GM19238 (cell line): ENCODE data around the gene CDIP1.

Experiments
- DNase-seq: peaks from one replicate; pipeline ENCODE4 v3.0.0; 2011; ENCODE audit warnings: low spot score; ENCODE audit not compliant: insufficient read length

CDIP1 gene

DNA sequence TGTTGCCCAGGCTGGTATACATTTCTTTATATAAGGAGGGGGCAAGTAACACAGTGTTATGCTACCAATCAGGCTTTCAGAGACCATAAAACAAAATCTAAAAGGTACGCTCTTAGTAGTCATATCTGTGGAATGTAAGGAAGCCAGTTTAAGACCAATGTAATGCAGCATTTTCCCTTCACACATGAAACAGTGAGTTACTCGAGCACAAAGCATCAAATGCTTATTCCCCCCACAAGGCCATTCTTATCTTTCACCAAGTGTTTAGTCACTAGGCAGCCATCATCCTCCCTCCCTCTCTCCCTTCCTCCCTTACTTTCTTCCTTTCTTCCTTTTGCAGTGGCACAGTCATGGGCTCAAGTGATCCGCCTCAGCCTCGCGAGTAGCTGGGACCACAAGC lies 49.5 kb downstream of the CDIP1 start:
- no peak for DNase-seq

DNA sequence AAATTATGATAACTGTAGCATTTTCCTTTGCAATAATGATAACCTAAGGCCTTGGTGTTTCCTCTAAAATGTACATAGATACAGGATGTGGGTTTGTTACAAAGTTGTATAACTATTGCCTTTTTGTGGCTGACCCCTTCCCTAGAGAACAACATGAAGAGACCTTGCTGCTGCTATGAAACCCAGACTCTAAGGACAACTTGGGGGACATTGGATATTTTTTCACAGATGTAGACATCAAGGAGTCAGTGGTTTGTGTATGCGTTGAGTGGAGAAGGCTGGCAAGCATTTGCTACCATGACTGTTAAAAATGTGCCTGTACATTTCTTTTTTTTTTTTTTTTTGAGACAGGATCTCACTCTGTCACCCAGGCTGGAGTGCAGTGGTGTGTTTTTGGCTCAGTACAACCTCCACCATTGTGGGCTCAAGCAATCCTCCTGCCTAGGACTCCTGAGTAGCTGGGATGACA lies 50.0 kb downstream of the CDIP1 start:
- no peak for DNase-seq

DNA sequence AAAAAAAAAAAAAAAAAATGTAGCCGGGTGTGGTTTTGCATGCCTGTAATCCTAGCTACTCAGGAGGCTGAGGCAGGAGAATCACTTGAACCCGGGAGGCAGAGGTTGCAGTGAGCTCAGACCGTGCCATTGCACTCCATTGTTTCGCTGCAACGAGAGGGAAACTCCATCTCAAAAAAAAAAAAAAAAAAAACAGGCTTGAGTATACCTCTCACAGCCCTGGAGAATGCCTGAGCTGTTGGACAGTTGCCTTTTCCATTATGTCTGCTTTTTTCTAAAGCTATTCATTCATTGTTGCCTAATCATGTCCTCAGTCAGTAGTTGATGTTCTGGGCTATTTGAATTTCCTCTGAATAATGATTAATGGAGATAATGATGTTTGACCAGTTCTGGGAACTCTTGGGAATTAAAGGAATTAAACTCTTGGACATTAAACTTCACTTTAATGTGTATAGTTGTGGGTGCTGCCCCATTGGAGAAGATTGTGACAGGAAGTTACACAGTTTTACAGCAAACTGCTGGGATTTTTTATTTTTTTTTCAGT lies 50.5 kb downstream of the CDIP1 start:
- DNase-seq, result no peak

GRCh38 chr16:4486126-4486893 lies 52.3 kb downstream of the CDIP1 start:
- DNase-seq, result no peak

DNA sequence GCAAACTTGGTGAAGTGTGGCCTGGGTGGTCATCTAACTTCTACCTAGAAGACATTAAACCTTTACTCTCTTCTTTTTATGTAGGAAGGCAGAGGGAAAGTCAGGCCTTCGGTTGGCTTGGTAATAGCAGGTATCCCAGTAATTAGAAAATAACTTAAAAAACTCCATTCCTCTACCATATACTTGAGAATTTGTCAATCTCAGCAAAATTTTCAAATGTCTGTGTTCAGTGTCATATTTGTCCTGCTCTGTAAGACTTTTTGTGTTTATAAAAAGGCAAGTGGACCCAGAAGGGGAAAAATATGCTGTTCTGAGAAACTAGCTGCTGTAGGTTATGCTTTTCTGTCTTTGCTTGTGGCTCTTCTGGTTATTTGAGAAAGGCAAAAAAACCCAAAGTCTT lies 56.6 kb downstream of the CDIP1 start:
- DNase-seq, result no peak

DNA sequence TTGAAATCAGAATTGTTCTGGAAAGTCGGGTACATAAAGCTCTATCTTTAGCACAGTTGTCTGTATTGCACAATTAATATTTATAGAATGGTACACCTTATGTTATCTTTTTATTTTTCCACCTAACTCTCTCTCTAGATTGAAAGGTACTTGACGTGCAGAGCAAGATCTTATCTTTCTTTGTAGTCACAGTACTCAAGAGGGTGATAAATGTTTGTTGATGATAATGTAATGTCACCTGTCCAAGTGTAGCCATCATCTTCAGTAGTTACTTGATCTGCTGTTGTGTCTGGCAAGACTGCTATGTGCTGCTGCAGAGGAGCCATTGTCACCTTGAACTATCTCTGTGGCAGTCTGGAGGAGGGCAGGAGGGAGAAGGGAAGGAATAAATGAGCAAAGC lies 57.0 kb downstream of the CDIP1 start:
- DNase-seq, result no peak

DNA sequence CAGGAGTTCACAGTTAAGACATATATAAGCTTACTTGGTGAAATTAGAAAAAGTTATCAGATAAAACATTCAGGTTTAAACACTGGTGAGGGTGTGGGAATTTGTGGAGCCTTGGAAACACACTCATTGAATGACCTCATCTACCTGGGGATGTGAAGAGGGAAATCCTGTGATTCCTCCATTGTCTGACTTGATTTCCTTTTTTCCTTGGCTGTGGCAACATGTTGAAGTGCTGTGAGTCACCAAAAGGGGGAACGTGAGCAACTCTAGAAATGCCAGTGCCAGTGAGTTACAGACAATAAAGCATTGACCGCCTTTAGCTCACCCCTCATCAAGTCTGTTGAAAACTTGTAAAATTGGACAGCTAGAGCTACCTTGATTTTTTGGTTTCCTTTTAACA lies 60.6 kb downstream of the CDIP1 start:
- DNase-seq, result no peak

GRCh38 chr16:4475880-4476788 lies 62.4 kb downstream of the CDIP1 start, which contains the start of gene HMOX2:
TSS of gene HMOX2 (plus strand) at chr16:4476398. CDS start at chr16:4505525, 29,127 bp downstream.
- DNase-seq, result peak; percentile 93

DNA sequence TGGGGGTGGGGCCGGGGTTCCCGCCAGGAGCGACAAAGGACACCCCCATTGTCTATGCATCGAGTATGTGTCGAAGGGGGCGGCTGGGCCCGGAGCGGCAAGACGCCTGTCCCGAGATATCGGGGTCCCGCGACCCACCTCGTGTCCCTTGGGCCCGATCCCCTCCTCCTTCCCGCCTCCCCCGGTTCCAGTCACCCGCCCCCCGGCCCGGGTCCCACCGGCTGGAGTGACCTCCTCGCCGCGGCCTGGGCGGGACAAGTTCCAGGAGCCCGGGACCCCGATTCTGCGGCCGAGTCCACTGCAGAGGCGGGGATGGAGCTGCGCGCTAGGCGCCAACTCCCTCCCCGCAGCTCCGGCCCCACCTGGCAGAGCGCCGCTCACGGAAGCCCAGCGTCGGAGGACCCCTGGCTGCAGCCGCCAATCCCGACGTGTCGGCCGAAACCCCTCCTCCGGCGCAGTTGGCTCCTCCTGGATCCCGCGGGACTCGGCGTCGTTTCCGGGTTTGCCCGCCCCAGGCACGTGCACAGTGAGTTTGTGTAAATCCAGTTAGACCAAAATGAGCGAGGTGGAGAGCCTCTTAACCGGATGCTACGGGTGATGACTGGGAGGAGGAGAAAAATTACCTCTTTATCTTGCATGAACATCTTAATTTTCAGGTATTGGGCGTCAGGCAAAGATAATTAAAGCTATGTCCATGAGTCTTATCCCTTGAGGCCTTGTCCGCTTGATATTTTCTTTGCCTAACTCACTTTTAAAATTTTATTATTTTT lies 64.2 kb downstream of the CDIP1 start, which contains the start of gene NMRAL1:
TSS of gene NMRAL1 (minus strand) at position 434 of the 770 bp plus-strand sequence. CDS start 493 bp downstream, outside the sequence.
- DNase-seq, result peak; percentile 89

GRCh38 chr16:4472880-4473279 lies 65.7 kb downstream of the CDIP1 start:
- DNase-seq, result no peak

- DNase-seq, result no peak
These were observed 66.7 kb downstream of the CDIP1 start for GRCh38 chr16:4471869-4472268.

DNA sequence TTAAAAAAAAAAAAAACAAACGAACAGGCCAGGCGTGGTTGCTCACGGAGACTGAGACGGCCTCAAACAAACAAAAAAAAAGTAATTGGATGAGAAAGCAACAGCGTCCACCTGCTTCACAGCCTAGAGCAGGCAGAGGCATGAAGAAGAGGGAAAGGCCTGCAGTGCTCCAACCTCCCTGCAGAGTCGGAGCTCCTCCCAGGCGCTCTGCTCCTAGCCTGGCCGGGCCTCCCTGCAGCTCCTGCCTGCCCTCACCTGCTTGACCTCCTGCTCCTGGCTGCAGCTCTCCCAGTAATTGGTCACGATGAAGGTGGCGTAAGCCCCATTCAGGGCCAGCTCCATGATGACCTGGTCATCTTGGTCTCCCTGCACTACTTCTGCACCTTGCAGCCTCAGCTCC lies 69.6 kb downstream of the CDIP1 start:
- DNase-seq, result no peak

DNA sequence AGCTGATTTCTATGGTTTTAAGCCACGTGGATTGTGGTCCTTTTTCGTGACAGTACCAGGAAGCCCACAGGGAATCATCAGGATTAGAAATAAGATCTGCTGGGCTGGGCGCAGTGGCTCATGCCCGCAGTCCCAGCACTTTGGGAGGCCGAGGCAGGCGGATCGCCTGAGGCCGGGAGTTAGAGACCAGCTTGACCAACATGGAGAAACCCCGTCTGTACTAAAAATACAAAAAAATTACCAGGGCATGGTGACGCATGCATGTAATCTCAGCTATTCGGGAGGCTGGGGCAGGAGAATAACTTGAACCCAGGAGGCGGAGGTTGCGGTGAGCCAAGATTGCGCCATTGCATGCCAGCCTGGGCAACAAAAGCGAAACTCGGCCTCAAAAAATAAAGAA lies 70.7 kb downstream of the CDIP1 start:
- no peak for DNase-seq

DNA sequence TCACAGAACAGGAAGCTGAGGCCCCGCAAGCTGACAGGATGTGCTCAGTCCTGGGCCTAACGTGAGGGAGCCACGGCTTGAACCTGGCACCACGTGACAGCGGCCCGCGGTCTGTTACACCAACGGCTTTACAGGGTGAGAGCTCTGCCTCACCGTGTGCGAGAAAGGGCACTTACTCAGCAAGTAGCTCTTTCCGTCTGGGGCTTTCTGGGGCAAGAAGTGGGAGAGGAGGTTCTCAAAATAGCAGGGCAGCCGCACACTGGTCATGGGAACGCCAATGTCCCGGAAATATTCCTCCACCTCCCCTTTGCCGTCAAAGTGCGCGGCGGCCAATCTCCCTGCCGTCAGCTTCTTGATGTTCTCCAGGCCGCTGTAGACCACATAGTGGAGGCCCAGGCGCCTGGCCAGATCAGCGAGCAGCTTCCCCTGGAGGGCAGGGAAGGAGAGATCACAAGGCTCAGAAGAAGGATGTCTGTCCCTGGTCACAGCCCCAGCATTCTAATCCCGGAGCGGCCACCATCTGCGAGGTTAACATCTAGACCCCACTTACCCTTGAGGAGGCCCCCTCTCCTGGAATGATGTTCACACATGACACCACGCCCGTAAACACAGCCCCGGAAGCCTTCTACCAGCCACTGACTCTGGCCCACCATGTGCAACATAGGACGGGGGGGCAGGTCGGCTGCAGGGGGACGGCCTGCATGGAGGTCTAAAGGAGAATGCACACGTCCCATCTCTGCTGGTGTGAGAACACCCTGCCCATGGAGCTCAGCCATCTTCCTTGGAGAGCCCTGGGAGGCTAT lies 72.4 kb downstream of the CDIP1 start:
- no peak for DNase-seq

GRCh38 chr16:4463522-4464163 lies 74.9 kb downstream of the CDIP1 start:
- no peak for DNase-seq

- no peak for DNase-seq
These were observed 77.1 kb downstream of the CDIP1 start for GRCh38 chr16:4461250-4462085.

- no peak for DNase-seq
These were observed 77.7 kb downstream of the CDIP1 start for GRCh38 chr16:4460936-4461249.
